Measurements from ENCODE around the gene RLIM.
A peak's percentile ranks its signal among the peaks of the same experiment; 100 is the strongest.

The RLIM gene

GRCh38 chrX:74546984-74547383, 67.4 kb downstream of the RLIM start:
- Histone ChIP-seq H3K4me3 (no peak overlapping the region), H3K27me3 (no peaks in the 10 kb centered on the region), H3K9me3 (no peaks in the 10 kb centered on the region), H3K27ac (no peak overlapping the region), H3K4me1 (no peaks in the 10 kb centered on the region), H3K36me3 (no peaks in the 10 kb centered on the region)
- no peak for DNase-seq
- no peak for TF ChIP-seq CTCF (IDR thresholded peaks at IDR 0.05)
- intact Hi-C loops (cut with DNase I; ENCODE audit: low total_unique reads) = loop anchor here (10.0 kb wide), 1 partner anchor 162 kb away; no protein-coding TSS in a partner anchor

- no peak for TF ChIP-seq CTCF (IDR thresholded peaks at IDR 0.05)
- Histone ChIP-seq H3K4me3 (no peak overlapping the region), H3K27me3 (no peaks in the 10 kb centered on the region), H3K9me3 (no peaks in the 10 kb centered on the region), H3K4me1 (no peaks in the 10 kb centered on the region), H3K36me3 (no peaks in the 10 kb centered on the region), H3K27ac (no peak overlapping the region)
- DNase-seq = no peak
- intact Hi-C loops (cut with DNase I; ENCODE audit: low total_unique reads) = loop anchor here (10.0 kb wide), 1 partner anchor 161 kb away; no protein-coding TSS in a partner anchor
Measured at GRCh38 chrX:74545880-74546523, 68.4 kb downstream of the RLIM start.

GRCh38 chrX:74540635-74541249, 73.7 kb downstream of the RLIM start:
- intact Hi-C loops (cut with DNase I; ENCODE audit: low total_unique reads) = loop anchor here (10.0 kb wide), 1 partner anchor 156 kb away; no protein-coding TSS in a partner anchor
- H3K4me1 ChIP-seq = peaks cover 0 to 8% (median 3%) of the 10 kb centered on the region in 4 donors
- H3K27me3 ChIP-seq = no peaks in the 10 kb centered on the region
- H3K27ac ChIP-seq = no peak overlapping the region
- H3K36me3 ChIP-seq = no peaks in the 10 kb centered on the region
- no peak for TF ChIP-seq CTCF (IDR thresholded peaks at IDR 0.05)
- no peak for DNase-seq
- no peaks in the 10 kb centered on the region for H3K9me3 ChIP-seq
- H3K4me3 ChIP-seq = no peak overlapping the region

- peak in 1 of 2 donors; percentile 20 for DNase-seq
- Histone ChIP-seq H3K9me3 (no peaks in the 10 kb centered on the region), H3K4me1 (peaks cover 0 to 13% (median 4%) of the 10 kb centered on the region in 4 donors), H3K4me3 (peak overlapping the region; percentile 55 to 63), H3K27ac (peak overlapping the region; percentile 88 to 94), H3K36me3 (no peaks in the 10 kb centered on the region), H3K27me3 (no peaks in the 10 kb centered on the region)
- intact Hi-C loops (cut with DNase I; ENCODE audit: low total_unique reads) = loop anchor here (10.0 kb wide), 1 partner anchor 112 kb away; the partner anchor contains the start of gene SLC16A2
- no peak for TF ChIP-seq CTCF (IDR thresholded peaks at IDR 0.05)
Measured at GRCh38 chrX:74536832-74537371, 77.5 kb downstream of the RLIM start.

GRCh38 chrX:74536152-74536831, 78.1 kb downstream of the RLIM start:
- intact Hi-C loops (cut with DNase I; ENCODE audit: low total_unique reads) = loop anchor here (10.0 kb wide), 1 partner anchor 111 kb away; the partner anchor contains the start of gene SLC16A2
- peak; percentile 42 to 61 for TF ChIP-seq CTCF (IDR thresholded peaks at IDR 0.05)
- Histone ChIP-seq H3K4me3 (peak overlapping the region; percentile 55 to 63), H3K27me3 (no peaks in the 10 kb centered on the region), H3K36me3 (peaks cover 0 to 5% (median 0%) of the 10 kb centered on the region in 3 donors), H3K27ac (peak overlapping the region; percentile 88 to 94), H3K9me3 (no peaks in the 10 kb centered on the region), H3K4me1 (peaks cover 0 to 13% (median 4%) of the 10 kb centered on the region in 4 donors)
- peak; percentile 80 to 93 for DNase-seq

All from tibial artery (tissue), 4 donors.